ENCODE results near the gene FAM171A2. TPM values are rescaled to one million over a fixed set of nuclear protein-coding genes. Genes with fewer than 3 reads are reported as not detected.

FAM171A2 gene
- total and polyA plus RNA-seq, 2 of the 4 experiments (the other 2 are of a cell fraction), result 3.2 to 5.9 TPM

DNA sequence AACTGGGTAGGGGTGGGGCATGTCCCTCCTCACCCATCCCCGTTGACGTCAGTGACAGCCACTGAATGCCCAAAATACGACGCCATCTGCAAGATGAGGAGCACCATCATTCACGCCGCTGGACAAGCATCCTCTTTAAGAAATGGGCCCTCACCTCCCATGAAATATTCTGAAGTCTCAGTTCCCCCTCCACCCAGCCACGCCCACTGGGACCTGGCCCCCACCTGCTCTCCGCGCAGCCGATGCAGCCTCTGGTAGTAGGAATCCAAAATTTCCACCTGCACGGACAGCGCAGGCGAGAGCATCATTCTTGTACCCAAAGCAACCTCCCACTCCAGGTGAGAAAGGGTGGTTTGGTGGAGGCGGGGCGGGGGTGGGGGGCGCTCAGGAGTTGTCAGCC is 20.2 kb upstream of the FAM171A2 start:
- H3K9me3 ChIP-seq (ENCODE audit: control insufficient read depth, insufficient read depth, low read length), result no peaks in the 10 kb centered on the region; the same call in 1 of the 2 replicates
- no peak overlapping the region for H3K9ac ChIP-seq (ENCODE audit: low read depth, low read length)
- WGBS, 2 experiments (ENCODE audit: extremely low coverage in 2 of 2, insufficient read length in 1 of 2), result no CpG with 5 or more reads among the region's 16 CpGs
- no peak overlapping the region for H3K56ac ChIP-seq (ENCODE audit: extremely low read depth, insufficient read depth, low read length)
- no peak overlapping the region for H3K27ac ChIP-seq (ENCODE audit: insufficient read depth, low read length)
- H3K27me3 ChIP-seq (ENCODE audit: control insufficient read depth, insufficient read depth, low read length), result peaks cover 36% of the 10 kb centered on the region
- H3K79me1 ChIP-seq (ENCODE audit: low read depth in 1 of 2, low read length in 2 of 2), result no peaks in the 10 kb centered on the region
- no peak for TF ChIP-seq NFE2L2 (IDR thresholded peaks at IDR 0.05; ENCODE audit: low read depth, low read length)
- no peak for TF ChIP-seq MAFK (IDR thresholded peaks at IDR 0.05; ENCODE audit: low read depth, low read length)
- H3K23ac ChIP-seq (ENCODE audit: low read depth, low read length), result no peak overlapping the region
- H2BK5ac ChIP-seq (ENCODE audit: low read depth, low read length, poor library complexity, severe bottlenecking), result no peak overlapping the region
- H3K4me2 ChIP-seq (ENCODE audit: low read depth, low read length), result no peak overlapping the region
- in situ Hi-C loops (cut with MboI; ENCODE audit: low sequenced_read_pairs) (no loop called here), intact Hi-C loops (cut with micrococcal nuclease) (no loop called here), dilution Hi-C loops (cut with HindIII; ENCODE audit: low sequenced_read_pairs, unreplicated experiment) (no loop called here)
- no peak overlapping the region for H3K14ac ChIP-seq (replicated peaks; ENCODE audit: low read depth, low read length)
- BruUV-seq (replicated peaks), result no TSS peak
- no peak overlapping the region for H2AK9ac ChIP-seq (replicated peaks; ENCODE audit: low read depth, low read length, poor library complexity)
- DNase-seq (no peak), ATAC-seq (ENCODE audit: low read depth) (no peak)
- POLR2A ChIA-PET (ENCODE audit: unreplicated experiment), result no interaction called here
- no peak overlapping the region for H3K18ac ChIP-seq (ENCODE audit: low read depth, low read length)
- no peak overlapping the region for H2AK5ac ChIP-seq (ENCODE audit: low read depth, low read length)
- H3K4me1 ChIP-seq (ENCODE audit: control insufficient read depth, insufficient read depth, low read length), result peaks cover 2% of the 10 kb centered on the region; the same call in 1 of the 2 replicates
- H3K9me1 ChIP-seq (ENCODE audit: insufficient read depth, low read length), result no peaks in the 10 kb centered on the region
- H2BK20ac ChIP-seq (ENCODE audit: low read depth, low read length), result no peak overlapping the region
- H3K36me3 ChIP-seq (ENCODE audit: control insufficient read depth, insufficient read depth, low read length), result no peaks in the 10 kb centered on the region
- H4K91ac ChIP-seq (ENCODE audit: insufficient read depth, low read depth, low read length), result no peak overlapping the region
- no peak overlapping the region for H3K4ac ChIP-seq (ENCODE audit: low read depth, low read length)
- H2BK120ac ChIP-seq (ENCODE audit: low read depth, low read length), result no peak overlapping the region
- 0 out of 2 replicates have a peak, but pooled peaks cover 3% of the 10 kb centered on the region for H4K20me1 ChIP-seq (ENCODE audit: insufficient read depth, low read length)
- H4K5ac ChIP-seq (ENCODE audit: low read depth, low read length), result no peak overlapping the region
- no peak overlapping the region for H4K8ac ChIP-seq (ENCODE audit: low read depth in 2 of 2, low read length in 2 of 2)
- H3K4me3 ChIP-seq (ENCODE audit: insufficient read depth, low read depth, low read length), result no peak overlapping the region
- CTCF ChIA-PET, result no interaction called here
- no peak overlapping the region for H2AFZ ChIP-seq (replicated peaks; ENCODE audit: low read length, poor library complexity)
- no peak overlapping the region for H2BK15ac ChIP-seq (ENCODE audit: low read depth, low read length)

Data from IMR-90 (cell line).